GM10847 (cell line): Measurements from ENCODE around the gene PPP1CA.

Experiments
- POLR2A ChIP-seq: IDR thresholded peaks from 2 replicates; pipeline ENCODE4 v1.6.1; 2011; ENCODE audit not compliant: insufficient read length; ENCODE audit errors: extremely low read depth

Gene PPP1CA

DNA sequence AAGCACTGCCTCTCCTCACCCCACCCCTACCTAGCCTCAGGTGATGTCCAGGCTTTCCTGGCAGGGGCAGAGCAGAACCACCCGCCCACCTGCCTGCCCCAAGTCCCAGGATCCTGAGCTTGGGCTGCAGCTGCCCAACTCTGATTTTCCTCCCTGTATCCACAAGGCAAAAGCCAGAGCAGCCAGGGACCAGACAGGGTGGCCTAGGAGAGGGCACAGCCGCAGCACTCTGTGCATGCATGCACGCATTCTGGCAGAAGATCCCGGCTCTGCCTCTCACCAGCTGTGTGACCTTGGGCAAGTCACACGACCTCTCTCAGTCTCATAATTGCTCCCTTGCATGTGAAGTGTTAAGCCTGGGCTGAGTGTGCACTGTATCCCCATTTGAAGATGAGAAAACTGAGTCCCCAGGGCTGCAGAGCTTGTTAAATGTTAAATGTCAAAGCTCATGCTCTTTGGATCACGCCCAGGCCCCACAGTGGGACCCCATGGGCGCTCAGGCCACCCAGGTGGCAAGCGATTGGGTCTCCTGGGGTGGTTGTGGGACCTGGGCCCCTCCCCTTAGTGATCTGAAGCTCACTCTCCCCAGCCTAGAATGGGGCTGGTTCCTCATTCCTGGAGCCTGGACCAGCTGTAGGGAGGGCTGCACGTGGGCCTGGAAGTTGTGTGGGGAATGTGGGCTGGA is 11.0 kb upstream of the PPP1CA start:
- no peak for TF ChIP-seq POLR2A

DNA sequence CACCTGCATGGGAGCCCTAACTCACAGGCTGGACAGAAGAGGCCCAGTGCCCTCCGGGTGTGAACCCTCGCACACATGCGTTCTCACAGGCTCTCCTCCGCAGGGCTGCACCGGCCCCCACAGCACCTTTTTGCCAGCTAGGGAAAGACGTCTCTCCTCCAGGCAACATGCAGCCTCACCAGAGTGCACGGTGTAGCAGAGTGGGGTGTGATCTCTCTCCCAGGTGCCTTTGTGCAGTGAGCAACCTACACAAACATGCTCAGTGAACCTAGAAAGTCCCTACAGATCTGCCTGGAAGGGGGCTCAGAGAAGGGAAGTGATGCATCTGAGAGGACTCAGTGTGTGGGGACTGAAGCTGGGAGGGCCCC is 10.1 kb upstream of the PPP1CA start:
- TF ChIP-seq POLR2A, result no peak

DNA sequence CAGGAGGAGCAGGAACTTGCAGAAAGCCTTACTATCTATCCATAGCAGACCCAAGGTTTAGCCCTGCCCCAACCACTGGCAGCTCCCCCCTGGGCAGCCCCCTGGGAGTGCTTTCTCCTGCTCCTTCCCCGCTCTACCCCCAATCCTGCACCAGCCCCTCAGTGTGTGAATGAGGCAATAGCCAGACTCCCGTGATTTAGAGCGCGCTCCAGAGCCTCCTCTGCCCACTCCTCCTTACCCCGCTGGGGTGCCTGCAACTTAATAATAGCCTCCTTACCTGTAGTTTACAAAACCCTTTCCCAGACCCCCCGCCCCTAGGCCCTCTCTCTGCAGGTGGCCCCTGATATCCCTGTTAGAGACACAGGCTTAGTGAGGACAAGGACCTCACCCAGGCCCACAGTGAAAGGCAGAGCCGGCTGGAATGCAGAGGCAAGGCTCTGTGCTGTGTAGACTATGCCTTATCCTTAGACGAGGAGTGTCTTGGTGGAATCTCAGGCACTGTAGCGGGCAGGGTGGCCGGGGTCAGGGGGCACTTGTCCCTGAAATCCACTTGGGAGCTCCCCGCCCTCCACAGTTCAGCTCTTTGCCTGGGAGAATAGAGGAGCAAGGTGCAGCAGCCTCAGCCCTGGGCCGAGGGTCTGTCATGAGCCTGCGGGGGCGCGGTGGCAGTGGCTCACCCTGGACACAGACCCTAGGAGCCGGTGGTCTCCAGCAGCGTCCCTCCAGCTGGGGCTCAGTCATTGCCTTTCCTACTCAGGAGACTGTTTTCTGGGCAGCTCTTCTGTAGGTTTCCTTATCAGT is 9.5 kb upstream of the PPP1CA start:
- no peak for TF ChIP-seq POLR2A

DNA sequence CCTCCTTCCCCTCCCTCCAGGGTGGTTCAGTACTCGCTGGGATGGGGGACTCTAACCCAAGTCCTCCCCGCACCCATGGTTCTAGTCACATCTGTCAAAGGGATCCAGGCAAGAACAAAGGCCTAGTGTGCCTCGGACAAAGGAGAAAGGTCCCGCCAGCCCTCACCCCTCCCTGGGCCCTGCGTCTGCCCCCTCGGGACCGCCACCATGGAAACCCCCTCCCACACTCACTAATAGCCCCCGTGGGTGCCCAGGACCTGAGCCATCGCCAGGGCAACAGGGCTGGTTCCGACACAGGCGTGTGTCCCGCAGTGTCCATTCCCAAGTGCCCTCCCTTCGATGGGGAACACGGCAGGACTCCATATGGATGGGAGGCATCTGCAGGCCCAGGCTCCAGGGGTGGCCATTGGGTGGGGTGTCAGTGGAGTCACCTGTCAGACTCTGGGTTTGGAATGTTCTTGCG is 8.7 kb upstream of the PPP1CA start:
- no peak for TF ChIP-seq POLR2A

DNA sequence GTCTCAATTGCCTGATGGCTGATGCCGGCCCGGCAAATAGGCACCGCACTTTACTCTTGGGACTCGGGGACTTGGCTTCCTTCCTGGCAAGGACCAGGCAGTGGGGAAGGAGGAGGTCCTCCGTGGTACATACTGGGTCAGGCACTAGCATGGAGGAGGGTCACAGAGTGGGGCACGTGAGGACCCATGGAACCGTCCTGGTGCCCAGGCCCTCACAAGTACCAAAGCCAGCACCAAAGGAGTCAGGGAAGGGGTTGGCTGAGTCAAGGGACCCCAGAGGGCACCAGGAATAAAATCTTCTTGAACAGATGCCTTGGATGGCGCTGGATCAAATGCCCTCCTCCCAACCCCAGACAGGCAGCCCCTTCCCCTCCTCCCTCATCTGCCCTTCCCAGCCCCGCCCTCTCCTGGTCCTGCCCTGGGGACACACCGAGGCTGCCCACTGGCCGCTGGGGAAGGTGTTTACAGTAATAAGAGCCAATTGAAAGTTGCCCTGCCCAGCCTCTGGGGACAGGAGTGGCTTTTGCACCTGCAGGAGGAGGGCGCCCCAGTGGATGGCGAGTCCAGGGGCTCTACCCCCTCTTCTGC is 8.2 kb upstream of the PPP1CA start:
- TF ChIP-seq POLR2A, result no peak

DNA sequence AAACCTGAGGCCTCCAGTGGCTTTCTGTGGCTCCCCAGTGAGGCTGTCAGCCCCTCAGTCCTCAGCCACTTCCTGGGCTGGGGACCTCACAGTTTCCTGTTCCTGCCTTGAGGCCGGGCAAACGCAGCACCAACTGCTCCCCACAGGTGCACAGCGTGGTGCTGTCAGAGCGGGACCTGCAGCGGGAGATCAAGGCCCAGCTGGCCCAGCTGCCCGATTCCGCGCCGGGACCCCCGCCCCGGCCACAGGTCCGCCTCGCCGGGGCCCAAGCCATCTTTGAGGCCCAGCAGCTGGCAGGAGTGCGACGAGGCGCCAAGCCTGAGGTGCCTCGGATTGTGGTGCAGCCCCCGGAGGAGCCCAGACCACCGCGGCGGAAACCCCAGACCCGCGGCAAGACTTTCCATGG is 7.6 kb upstream of the PPP1CA start:
- peak; percentile 56 for TF ChIP-seq POLR2A

DNA sequence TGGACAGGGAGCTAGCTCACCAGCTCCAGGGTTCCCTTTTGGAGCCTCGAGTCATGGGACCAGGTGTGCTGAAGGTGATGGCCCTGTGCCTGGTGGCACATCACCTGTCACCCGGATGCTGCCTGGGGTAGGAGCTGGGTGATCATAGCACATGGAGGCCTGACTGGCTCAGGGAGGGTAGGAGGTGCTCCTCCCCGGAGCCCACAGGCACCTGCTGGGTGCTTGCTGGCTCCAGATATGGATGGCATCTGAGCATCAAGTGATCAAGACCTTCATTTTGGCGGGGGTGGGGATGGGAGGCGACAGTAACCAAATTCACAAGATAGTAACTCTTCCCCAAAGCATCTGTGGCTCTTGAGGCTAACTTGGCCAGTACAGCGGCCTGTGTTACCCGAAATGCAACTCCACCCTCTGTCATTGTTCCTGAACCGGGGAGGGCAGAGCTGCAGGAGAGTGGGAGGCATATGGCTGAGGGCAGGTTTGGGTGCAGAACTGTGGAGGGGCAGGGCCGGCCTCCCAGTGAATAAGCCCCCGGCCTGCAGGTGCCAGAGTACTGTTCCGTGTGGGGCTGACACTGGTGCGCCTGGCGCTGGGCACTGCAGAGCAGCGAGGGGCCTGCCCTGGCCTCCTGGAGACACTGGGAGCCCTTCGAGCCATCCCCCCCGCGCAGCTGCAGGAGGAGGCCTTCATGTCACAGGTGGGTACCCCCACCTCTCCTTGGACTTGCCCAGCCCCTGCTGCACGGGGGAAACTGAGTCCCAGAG is 7.0 kb upstream of the PPP1CA start:
- TF ChIP-seq POLR2A, result no peak

DNA sequence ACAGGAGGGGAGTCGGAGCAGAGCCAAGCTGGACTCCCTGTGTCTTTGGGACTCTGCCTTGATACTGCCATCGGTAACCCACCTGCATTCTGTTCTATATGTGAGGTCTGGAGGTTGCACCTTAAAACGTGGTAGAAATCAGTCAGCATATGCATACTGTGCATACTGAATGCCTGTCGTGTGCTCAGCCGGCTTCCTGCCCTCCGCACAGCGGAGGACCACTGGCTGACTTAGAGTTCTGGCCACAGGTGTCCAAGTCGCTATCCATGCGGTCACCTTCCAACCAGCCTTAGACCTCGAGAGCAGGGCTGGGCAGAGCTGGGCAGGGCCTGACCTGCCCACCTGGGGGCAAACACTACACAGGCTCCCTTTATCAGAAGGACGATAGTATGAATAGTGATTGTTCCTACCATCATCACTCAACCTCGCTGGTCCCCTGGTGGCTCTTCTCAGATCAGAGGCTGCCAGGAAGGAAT is 6.1 kb upstream of the PPP1CA start:
- no peak for TF ChIP-seq POLR2A

DNA sequence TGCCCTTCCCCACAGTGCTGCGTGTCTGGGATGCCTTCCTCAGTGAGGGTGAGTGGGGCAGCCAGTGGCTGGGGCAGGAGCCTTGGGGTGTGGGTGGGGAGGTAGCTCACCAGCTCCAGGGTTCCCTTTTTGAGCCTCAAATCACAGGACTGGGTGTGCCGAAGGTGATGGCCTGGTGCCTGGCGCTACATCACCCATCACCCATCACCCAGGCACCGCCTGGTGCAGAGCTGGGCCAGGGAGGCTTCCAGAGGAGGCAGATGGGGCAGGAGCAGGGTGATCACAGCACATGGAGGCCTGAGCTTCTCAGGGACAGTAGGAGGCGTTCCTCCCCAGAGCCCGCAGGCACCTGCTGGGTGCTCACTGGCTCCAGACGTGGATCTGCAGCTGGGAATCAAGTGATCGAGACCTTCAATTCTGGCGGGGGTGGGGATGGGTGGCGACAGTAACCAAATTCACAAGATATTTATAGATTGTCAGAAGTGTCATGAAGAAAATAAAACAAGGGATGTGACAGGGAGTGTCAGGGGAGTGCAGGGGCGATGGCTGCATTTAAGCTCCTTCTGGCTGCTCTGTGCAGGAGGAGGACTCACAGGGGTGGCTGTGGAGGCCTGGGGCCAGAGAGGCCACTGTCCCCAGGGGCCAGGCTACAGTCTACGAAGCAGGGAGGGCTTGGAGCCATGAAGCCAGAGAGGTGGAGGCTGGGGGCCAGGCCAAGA is 5.5 kb upstream of the PPP1CA start:
- TF ChIP-seq POLR2A, result no peak

DNA sequence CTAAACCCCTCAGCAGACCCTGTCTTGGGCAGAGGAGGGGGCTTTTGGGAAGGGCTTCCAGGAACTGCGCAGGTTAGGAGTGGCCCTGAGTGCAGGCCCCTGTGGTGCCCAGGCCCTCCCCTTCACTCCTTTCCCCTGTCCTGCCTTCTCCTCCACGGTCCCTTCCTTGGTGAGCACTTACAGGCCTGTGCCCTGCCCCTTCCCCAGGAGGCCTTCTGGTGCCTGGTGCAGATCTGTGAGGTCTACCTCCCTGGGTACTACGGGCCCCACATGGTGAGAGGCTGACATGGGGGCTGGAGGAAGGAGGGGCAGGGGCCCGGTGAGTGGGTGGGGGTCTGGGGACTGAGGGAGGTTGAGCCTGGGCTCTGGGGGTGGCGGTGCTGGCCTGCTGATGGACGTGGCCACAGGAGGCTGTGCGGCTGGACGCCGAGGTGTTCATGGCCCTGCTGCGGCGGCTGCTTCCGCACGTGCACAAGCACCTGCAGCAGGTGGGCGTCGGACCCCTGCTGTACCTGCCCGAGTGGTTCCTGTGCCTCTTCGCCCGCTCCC is 4.8 kb upstream of the PPP1CA start:
- no peak for TF ChIP-seq POLR2A

DNA sequence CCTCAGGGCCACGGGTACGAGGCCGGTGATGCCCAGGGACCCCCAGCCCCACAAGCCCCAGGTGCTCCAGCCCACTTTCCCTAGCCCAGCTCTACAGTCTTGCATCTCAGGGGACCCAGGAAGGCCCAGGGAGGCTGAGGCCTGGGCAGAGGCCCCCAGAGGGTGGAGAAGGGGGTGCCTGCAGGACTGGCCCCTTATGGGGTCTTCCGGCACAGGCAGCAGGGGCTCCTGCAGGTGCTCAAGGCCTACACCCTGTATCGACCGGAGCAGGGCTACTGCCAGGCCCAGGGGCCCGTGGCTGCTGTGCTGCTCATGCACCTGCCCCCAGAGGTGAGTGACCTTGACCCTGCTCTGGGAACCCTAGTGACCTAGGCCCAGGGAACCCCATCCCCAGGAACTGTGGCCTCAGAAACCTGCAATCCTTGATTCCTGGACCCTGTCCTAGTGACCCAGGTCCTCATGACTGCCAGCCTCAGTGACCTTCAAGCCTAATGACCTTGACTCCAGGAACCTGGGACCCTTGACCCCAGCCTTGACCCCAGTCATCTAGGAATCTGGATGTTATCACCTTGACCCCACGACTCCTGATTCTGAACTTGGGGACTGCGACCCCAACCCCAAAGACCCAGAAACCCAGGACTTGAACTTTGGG is 4.2 kb upstream of the PPP1CA start:
- TF ChIP-seq POLR2A, result no peak

DNA sequence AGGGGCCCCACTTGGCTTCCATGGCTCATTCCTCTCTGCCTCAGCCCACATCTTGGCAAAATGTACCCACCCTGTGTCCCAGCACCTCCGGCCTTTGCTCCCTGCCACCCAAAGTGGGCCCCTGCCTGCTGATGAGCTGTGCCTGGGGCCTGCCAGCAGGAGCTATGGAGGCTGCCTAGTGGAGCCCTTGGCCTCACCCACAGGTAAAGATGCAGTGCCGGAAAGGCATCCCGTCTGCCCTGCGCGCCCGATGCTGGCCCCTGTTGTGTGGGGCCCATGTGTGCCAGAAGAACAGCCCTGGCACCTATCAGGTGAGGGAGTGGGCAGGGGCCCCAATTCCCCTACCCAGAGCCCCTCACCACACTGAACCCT is 3.5 kb upstream of the PPP1CA start:
- TF ChIP-seq POLR2A, result no peak

DNA sequence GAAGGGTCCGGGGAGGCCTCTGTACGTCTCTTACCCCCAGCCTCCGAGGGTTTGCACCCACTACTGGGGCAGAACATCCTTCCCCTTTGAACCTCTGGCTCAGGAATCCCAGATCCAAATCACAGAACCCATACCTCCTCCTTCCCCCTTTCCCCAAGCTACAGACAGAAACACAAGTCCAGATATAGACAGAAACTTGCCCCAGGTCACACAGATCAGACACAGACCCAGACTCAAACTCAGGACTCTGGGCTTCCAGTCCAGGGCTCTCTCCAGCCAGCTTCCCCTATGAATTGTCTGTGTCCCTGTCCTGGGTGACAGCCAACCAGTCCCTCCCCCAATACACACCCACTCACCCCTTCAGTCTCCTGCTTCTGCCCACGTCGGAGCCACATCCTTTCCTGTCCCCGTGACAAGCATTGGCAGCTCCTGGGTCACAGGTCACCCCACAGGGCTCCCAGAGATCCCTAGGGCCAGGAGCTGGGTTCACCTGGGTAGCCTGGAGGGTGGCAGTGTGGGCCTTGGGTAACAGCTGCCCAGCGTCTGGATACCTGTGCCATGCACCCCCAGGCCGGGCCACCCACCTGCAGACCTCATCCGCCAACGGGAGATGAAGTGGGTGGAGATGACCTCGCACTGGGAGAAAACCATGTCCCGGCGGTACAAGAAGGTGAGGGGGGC is 3.0 kb upstream of the PPP1CA start:
- TF ChIP-seq POLR2A, result no peak
